A673 (cell line): ENCODE measurements around the gene DACT1.

Experiments used
- EZH2 ChIP-seq: fragments of 200-600 bp; sonication (generic); IDR thresholded peaks from 2 replicates; pipeline ENCODE4 v1.6.1; 2017; ENCODE audit warnings: borderline replicate concordance, low read depth, mild to moderate bottlenecking, mixed read lengths, antibody characterized with exemption, low read length; ENCODE audit not compliant: poor library complexity, severe bottlenecking
- TF ChIP-seq, protein P1 (sequence below): fragments of 300-800, 200-600 bp; sonication (generic); conservative IDR thresholded peaks from 2 replicates; pipeline ENCODE4 v1.5.1; 2017; ENCODE audit warnings: low read depth, mild to moderate bottlenecking, antibody characterized with exemption, low read length, moderate library complexity, mixed read lengths

DNA sequence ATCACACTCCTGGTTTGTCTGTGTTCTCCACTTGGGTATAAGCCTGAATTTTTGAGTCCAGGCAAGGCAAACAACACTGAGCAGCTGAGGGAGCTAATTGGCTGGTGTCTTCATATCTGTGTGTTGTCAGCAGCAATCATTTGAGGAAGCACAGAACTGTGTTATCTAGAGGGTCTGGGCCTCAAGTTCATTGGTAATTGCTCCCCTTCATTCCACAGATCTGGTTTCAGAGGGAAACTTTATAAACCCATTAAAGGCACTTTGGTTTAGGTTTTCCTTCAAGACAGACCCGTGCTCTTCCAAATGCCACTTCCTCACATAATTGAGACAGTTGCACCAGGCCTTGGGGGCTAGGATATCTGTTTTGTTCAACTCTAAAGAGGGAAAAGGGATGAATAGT lies 5.6 kb downstream of the DACT1 start:
- TF ChIP-seq, protein P1, sequence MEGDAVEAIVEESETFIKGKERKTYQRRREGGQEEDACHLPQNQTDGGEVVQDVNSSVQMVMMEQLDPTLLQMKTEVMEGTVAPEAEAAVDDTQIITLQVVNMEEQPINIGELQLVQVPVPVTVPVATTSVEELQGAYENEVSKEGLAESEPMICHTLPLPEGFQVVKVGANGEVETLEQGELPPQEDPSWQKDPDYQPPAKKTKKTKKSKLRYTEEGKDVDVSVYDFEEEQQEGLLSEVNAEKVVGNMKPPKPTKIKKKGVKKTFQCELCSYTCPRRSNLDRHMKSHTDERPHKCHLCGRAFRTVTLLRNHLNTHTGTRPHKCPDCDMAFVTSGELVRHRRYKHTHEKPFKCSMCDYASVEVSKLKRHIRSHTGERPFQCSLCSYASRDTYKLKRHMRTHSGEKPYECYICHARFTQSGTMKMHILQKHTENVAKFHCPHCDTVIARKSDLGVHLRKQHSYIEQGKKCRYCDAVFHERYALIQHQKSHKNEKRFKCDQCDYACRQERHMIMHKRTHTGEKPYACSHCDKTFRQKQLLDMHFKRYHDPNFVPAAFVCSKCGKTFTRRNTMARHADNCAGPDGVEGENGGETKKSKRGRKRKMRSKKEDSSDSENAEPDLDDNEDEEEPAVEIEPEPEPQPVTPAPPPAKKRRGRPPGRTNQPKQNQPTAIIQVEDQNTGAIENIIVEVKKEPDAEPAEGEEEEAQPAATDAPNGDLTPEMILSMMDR = no peak
- no peak for TF ChIP-seq EZH2
